Neural progenitor cell (in vitro differentiated cells): ENCODE measurements around the gene LBH.

Experiments
- EZH2phosphoT487 ChIP-seq: fragments of 200-600 bp; sonication (generic); IDR thresholded peaks from 2 replicates; pipeline ENCODE4 v1.6.1; 2017; ENCODE audit warnings: antibody characterized with exemption
- TF ChIP-seq, protein P1 (sequence below): fragments of 200-600 bp; sonication (generic); IDR thresholded peaks from 2 replicates; pipeline ENCODE4 v1.5.1; 2017; ENCODE audit warnings: antibody characterized with exemption, mild to moderate bottlenecking

DNA sequence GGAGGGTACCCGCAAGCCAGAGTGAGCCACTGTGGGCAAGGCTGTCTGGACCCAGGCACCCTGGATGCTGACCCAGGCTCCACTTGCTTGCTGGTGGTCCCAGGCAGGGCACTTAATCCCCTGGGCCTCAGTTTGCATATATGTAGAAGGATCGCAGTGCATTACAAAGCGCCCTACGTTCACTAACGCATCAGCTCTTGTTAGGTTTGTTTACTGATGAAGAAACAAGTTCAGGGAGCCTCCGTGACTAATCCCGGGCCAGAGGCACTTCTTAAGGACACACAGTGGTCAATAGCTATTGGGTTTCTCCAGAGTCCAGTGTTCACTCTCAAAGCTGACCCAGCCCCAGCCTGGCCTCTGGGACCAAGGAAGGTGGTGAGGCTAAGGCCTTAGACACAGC lies 70.2 kb downstream of the LBH start:
- no peak for TF ChIP-seq EZH2phosphoT487
- TF ChIP-seq, protein P1, sequence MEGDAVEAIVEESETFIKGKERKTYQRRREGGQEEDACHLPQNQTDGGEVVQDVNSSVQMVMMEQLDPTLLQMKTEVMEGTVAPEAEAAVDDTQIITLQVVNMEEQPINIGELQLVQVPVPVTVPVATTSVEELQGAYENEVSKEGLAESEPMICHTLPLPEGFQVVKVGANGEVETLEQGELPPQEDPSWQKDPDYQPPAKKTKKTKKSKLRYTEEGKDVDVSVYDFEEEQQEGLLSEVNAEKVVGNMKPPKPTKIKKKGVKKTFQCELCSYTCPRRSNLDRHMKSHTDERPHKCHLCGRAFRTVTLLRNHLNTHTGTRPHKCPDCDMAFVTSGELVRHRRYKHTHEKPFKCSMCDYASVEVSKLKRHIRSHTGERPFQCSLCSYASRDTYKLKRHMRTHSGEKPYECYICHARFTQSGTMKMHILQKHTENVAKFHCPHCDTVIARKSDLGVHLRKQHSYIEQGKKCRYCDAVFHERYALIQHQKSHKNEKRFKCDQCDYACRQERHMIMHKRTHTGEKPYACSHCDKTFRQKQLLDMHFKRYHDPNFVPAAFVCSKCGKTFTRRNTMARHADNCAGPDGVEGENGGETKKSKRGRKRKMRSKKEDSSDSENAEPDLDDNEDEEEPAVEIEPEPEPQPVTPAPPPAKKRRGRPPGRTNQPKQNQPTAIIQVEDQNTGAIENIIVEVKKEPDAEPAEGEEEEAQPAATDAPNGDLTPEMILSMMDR: no peak
